Naive B cell (primary cell): ENCODE results near the gene SVOPL. TPM values are rescaled to one million over a fixed set of nuclear protein-coding genes. Genes with fewer than 3 reads are reported as not detected.
A peak's percentile ranks its signal among the peaks of the same experiment; 100 is the strongest.

Source experiments
- ATAC-seq, 2 donors: fragments of 150-1000 bp; cut with Tn5 transposase; 2 replicates each; pipeline ENCODE4 v1.10.0; 2021; ENCODE audit warnings: low read depth in 2 of 2, mild to moderate bottlenecking in 2 of 2, moderate library complexity in 2 of 2
- DNase-seq: peaks from one replicate; pipeline ENCODE4 v3.0.0; 2022
- H3K27ac Mint-ChIP-seq, 6 donors: one replicate each; pipeline ENCODE4 v1.8.0; 2020 to 2022; ENCODE audit warnings: mild to moderate bottlenecking in 6 of 6, mixed read lengths in 6 of 6, moderate library complexity in 5 of 6, inconsistent platforms in 2 of 6
- H3K27me3 Mint-ChIP-seq, 3 donors: one replicate each; pipeline ENCODE4 v1.8.0; 2021 to 2022; ENCODE audit warnings: mixed read lengths in 3 of 3, mild to moderate bottlenecking in 1 of 3
- H3K36me3 Mint-ChIP-seq, 2 donors: one replicate each; pipeline ENCODE4 v1.8.0; 2020 to 2022; ENCODE audit warnings: mixed read lengths in 2 of 2, inconsistent platforms in 1 of 2, mild to moderate bottlenecking in 1 of 2
- H3K4me1 Mint-ChIP-seq, 3 donors: one replicate each; pipeline ENCODE4 v1.8.0; 2020 to 2022; ENCODE audit warnings: mixed read lengths in 3 of 3, inconsistent platforms in 1 of 3, mild to moderate bottlenecking in 1 of 3, moderate library complexity in 1 of 3
- H3K4me3 Mint-ChIP-seq, 8 donors: one replicate each; pipeline ENCODE4 v1.8.0; 2020 to 2022; ENCODE audit warnings: mild to moderate bottlenecking in 8 of 8, mixed read lengths in 8 of 8, moderate library complexity in 8 of 8, inconsistent platforms in 2 of 8
- H3K9me3 Mint-ChIP-seq, 7 donors: one replicate each; pipeline ENCODE4 v1.8.0; 2020 to 2022; ENCODE audit warnings: mixed read lengths in 7 of 7, mild to moderate bottlenecking in 5 of 7, inconsistent platforms in 2 of 7, moderate library complexity in 1 of 7
- polyA plus RNA-seq, 6 donors: library from polyadenylated mRNA; unstranded; fragments of 300-500 nt; fragmentation: Illumina TruSeq; gene quantifications; one replicate each; pipeline ENCODE4 v1.2.3, GENCODE V29; 2021; ENCODE audit warnings: low read depth in 6 of 6

The SVOPL gene
- polyA plus RNA-seq, 6 donors from 2014 or later = not detected

- ATAC-seq (no peak), DNase-seq (no peak)
- Mint-ChIP-seq H3K4me3 (no peak overlapping the region), H3K36me3 (no peaks in the 10 kb centered on the region), H3K4me1 (peaks cover 0 to 9% (median 7%) of the 10 kb centered on the region in 3 donors), H3K27ac (no peak overlapping the region), H3K9me3 (no peaks in the 10 kb centered on the region), H3K27me3 (peaks cover 0 to 11% (median 0%) of the 10 kb centered on the region in 3 donors)
Observed at GRCh38 chr7:138630059-138630610, 71.0 kb downstream of the SVOPL start.

DNA sequence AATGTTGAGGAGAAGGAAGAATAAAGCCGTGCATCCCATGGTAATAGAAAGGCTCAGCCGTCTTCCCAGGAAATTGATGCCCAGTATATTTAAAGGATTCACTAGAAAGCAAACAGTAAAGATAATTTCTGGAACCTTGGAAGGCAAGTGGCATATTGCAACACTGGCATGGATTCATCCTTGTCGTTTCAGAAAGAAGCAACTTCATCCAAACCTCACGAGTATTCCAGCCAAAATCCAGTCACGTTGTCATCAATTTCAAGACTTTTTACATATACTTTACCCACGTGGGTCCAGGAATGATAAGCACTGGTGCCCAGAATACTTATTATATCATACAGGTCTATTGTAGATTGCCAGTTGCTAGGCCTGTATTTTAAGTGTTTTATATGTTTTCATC, 73.8 kb downstream of the SVOPL start:
- H3K27me3 Mint-ChIP-seq = peaks cover 0 to 7% (median 0%) of the 10 kb centered on the region in 3 donors
- DNase-seq (no peak), ATAC-seq (no peak)
- no peak overlapping the region for H3K4me3 Mint-ChIP-seq
- peaks cover 0 to 9% (median 8%) of the 10 kb centered on the region in 3 donors for H3K4me1 Mint-ChIP-seq
- H3K9me3 Mint-ChIP-seq = peaks cover 0 to 2% (median 0%) of the 10 kb centered on the region in 7 donors
- H3K27ac Mint-ChIP-seq = no peak overlapping the region
- no peaks in the 10 kb centered on the region for H3K36me3 Mint-ChIP-seq

DNA sequence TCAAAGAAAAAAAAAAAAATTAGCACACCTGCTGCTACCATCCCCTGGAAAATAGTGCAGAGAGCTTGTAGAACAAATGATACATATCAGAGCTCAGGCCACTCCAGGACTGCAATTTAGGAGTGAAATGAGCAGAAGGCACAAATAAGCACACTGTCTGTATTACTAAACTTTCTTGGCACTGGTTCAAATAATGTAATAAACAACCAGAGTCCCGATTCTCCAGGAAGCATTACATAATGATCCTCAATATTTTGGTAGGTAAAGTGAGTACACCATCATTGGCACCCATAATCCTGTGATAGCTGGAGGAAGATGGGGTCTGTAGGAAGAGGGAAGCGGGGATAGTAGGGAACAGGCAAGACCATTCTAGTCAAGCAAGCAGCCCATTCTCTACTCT, 74.3 kb downstream of the SVOPL start:
- DNase-seq = no peak
- no peak for ATAC-seq
- Mint-ChIP-seq H3K4me1 (peaks cover 0 to 9% (median 8%) of the 10 kb centered on the region in 3 donors), H3K27me3 (peaks cover 0 to 2% (median 0%) of the 10 kb centered on the region in 3 donors), H3K4me3 (no peak overlapping the region), H3K36me3 (no peaks in the 10 kb centered on the region), H3K9me3 (peaks cover 0 to 2% (median 0%) of the 10 kb centered on the region in 7 donors), H3K27ac (no peak overlapping the region)

DNA sequence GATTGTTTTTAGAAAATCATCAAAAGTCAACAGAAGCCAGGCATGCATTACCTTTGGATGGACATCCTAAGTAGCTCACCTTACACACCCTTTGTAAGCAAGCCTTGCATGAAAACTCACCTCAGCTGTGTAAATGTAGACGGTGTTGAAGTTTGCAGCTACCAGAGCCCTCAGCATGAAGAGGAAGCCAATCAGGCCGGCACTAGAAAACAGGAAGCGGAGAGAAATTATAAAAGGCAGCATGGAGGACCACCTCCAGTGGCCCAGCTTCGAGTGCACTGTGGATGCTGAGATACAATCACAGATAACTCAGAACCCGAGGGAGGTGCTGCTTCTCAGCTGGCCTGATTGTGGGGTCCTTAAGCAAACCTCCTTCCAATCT, 75.3 kb downstream of the SVOPL start:
- Mint-ChIP-seq H3K27ac (no peak overlapping the region), H3K27me3 (no peaks in the 10 kb centered on the region)

GRCh38 chr7:138625084-138625848, 75.9 kb downstream of the SVOPL start:
- peaks cover 0 to 9% (median 8%) of the 10 kb centered on the region in 3 donors for H3K4me1 Mint-ChIP-seq
- peak overlapping the region in 1 of 8 donors; percentile 29 for H3K4me3 Mint-ChIP-seq

More for the DNA sequence above, 75.3 kb downstream of the SVOPL start:
- peaks cover 0 to 9% (median 8%) of the 10 kb centered on the region in 3 donors for H3K4me1 Mint-ChIP-seq
- H3K4me3 Mint-ChIP-seq = peak overlapping the region in 1 of 8 donors; percentile 29
- no peak for DNase-seq
- H3K36me3 Mint-ChIP-seq = no peaks in the 10 kb centered on the region
- ATAC-seq = peak in 1 of 2 donors; percentile 46
- peaks cover 0 to 2% (median 0%) of the 10 kb centered on the region in 7 donors for H3K9me3 Mint-ChIP-seq

DNA sequence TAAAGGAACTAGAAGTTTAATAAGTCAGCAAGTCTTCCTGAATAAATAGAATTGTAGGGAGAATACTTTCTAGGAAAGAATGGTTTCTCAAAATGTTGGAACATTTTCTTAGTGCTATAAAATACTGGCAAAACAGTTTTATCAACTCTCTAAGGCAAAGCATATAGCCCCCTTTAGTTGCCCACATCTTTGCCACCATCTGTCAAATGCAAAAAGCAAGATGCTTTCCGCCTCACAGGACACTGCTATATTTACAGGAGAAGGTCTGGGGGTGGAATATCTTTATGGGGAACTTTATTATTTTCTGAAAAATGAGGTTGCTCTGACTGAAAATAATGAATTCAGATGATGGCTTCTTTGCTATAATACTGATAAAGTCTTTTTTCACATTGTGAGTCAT, 78.3 kb downstream of the SVOPL start:
- no peak overlapping the region for H3K4me3 Mint-ChIP-seq
- DNase-seq = no peak
- H3K36me3 Mint-ChIP-seq = no peaks in the 10 kb centered on the region
- no peak overlapping the region for H3K27ac Mint-ChIP-seq
- H3K4me1 Mint-ChIP-seq = peaks cover 0 to 12% (median 9%) of the 10 kb centered on the region in 3 donors
- ATAC-seq = no peak
- peaks cover 0 to 2% (median 0%) of the 10 kb centered on the region in 7 donors for H3K9me3 Mint-ChIP-seq
- no peaks in the 10 kb centered on the region for H3K27me3 Mint-ChIP-seq

More at GRCh38 chr7:138625084-138625848, 75.9 kb downstream of the SVOPL start:
- no peak for ATAC-seq
- no peaks in the 10 kb centered on the region for H3K36me3 Mint-ChIP-seq
- no peaks in the 10 kb centered on the region for H3K27me3 Mint-ChIP-seq
- peaks cover 0 to 2% (median 0%) of the 10 kb centered on the region in 7 donors for H3K9me3 Mint-ChIP-seq
- no peak for DNase-seq
- H3K27ac Mint-ChIP-seq = no peak overlapping the region

DNA sequence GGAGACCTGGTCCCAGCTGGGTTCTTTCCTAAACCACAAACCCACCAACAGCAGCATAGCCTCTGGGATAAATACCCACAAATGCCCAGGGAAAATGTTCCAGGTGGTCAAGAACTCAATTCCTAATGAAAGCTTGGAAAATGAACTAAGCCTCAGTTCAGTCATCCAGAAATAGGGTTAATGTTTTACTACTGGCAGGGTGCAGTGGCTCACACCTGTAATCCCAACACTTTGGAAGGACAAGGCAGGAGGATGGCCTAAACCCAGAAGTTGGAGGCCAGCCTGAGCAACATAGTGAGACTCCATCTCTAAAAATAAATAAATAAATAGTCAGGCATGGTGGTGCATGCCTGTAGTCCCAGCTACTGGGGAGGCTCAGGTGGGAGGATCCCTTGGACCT, 82.2 kb downstream of the SVOPL start:
- DNase-seq = no peak
- Mint-ChIP-seq H3K27ac (no peak overlapping the region), H3K9me3 (no peaks in the 10 kb centered on the region), H3K4me1 (peaks cover 0 to 4% (median 0%) of the 10 kb centered on the region in 3 donors), H3K36me3 (no peaks in the 10 kb centered on the region), H3K27me3 (no peaks in the 10 kb centered on the region), H3K4me3 (no peak overlapping the region)
- no peak for ATAC-seq

GRCh38 chr7:138618506-138618905, 82.7 kb downstream of the SVOPL start:
- no peaks in the 10 kb centered on the region for H3K27me3 Mint-ChIP-seq
- H3K27ac Mint-ChIP-seq = peak overlapping the region in 1 of 6 donors; percentile 20
- no peaks in the 10 kb centered on the region for H3K36me3 Mint-ChIP-seq
- H3K4me3 Mint-ChIP-seq = no peak overlapping the region
- DNase-seq = no peak
- no peak for ATAC-seq
- peaks cover 0 to 4% (median 0%) of the 10 kb centered on the region in 3 donors for H3K4me1 Mint-ChIP-seq
- H3K9me3 Mint-ChIP-seq = no peaks in the 10 kb centered on the region

- H3K27ac Mint-ChIP-seq = no peak overlapping the region
- ATAC-seq (no peak), DNase-seq (no peak)
- H3K27me3 Mint-ChIP-seq = no peaks in the 10 kb centered on the region
- peaks cover 0 to 6% (median 0%) of the 10 kb centered on the region in 7 donors for H3K9me3 Mint-ChIP-seq
- H3K4me1 Mint-ChIP-seq = peaks cover 0 to 4% (median 0%) of the 10 kb centered on the region in 3 donors
- no peaks in the 10 kb centered on the region for H3K36me3 Mint-ChIP-seq
- no peak overlapping the region for H3K4me3 Mint-ChIP-seq
Observed at GRCh38 chr7:138616085-138616484, 85.1 kb downstream of the SVOPL start.

DNA sequence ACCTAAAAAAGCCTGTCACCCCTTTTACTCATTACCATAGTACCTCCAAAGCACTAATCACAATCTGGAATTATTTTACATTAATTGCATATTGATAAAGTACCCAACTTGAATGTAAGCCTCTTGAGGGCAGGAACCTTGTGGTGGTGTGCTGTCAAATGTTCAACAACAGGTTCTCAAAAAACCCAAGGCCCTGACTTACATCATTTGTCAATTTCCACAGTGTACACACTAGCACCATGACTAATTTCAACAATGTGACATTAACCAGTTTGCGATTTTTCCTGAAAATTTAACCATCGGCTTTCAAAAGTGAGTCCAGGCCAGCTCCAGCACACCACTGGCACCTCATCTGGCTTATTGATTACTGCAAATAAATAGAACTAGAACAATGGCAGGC, 87.5 kb downstream of the SVOPL start:
- peaks cover 0 to 15% (median under 1%) of the 10 kb centered on the region in 7 donors for H3K9me3 Mint-ChIP-seq
- DNase-seq = no peak
- no peaks in the 10 kb centered on the region for H3K36me3 Mint-ChIP-seq
- no peak overlapping the region for H3K27ac Mint-ChIP-seq
- H3K27me3 Mint-ChIP-seq = no peaks in the 10 kb centered on the region
- no peak for ATAC-seq
- peaks cover 0 to 3% (median 0%) of the 10 kb centered on the region in 3 donors for H3K4me1 Mint-ChIP-seq
- H3K4me3 Mint-ChIP-seq = no peak overlapping the region

- DNase-seq = no peak
- Mint-ChIP-seq H3K36me3 (no peaks in the 10 kb centered on the region), H3K4me1 (peaks cover 0 to 9% (median 9%) of the 10 kb centered on the region in 3 donors), H3K27ac (no peak overlapping the region), H3K9me3 (peaks cover 0 to 15% (median 2%) of the 10 kb centered on the region in 7 donors), H3K4me3 (peak overlapping the region in 1 of 8 donors; percentile 21), H3K27me3 (peaks cover 0 to 8% (median 0%) of the 10 kb centered on the region in 3 donors)
- ATAC-seq = no peak
Observed at GRCh38 chr7:138610671-138611170, 90.4 kb downstream of the SVOPL start.

- H3K4me3 Mint-ChIP-seq = no peak overlapping the region
- no peak for DNase-seq
- H3K27ac Mint-ChIP-seq = no peak overlapping the region
- H3K4me1 Mint-ChIP-seq = peaks cover 0 to 9% (median 9%) of the 10 kb centered on the region in 3 donors
- no peak for ATAC-seq
- H3K36me3 Mint-ChIP-seq = no peaks in the 10 kb centered on the region
- peaks cover 0 to 8% (median 0%) of the 10 kb centered on the region in 3 donors for H3K27me3 Mint-ChIP-seq
- H3K9me3 Mint-ChIP-seq = peaks cover 0 to 15% (median 2%) of the 10 kb centered on the region in 7 donors
Observed at GRCh38 chr7:138608275-138608674, 92.9 kb downstream of the SVOPL start.

GRCh38 chr7:138607216-138608126, 93.7 kb downstream of the SVOPL start:
- Mint-ChIP-seq H3K4me1 (peaks cover 0 to 9% (median 9%) of the 10 kb centered on the region in 3 donors), H3K27ac (peak overlapping the region in 2 of 6 donors; percentile 59 to 66), H3K9me3 (peaks cover 0 to 15% (median 2%) of the 10 kb centered on the region in 7 donors), H3K4me3 (no peak overlapping the region), H3K27me3 (peaks cover 0 to 8% (median 0%) of the 10 kb centered on the region in 3 donors), H3K36me3 (no peaks in the 10 kb centered on the region)
- no peak for DNase-seq
- no peak for ATAC-seq
